GM12878 (cell line): ENCODE results near the gene CAT.

Experiments
- ASH2L ChIP-seq: fragments of 300-600, 200-600 bp; sonication (generic); IDR thresholded peaks from 2 replicates; pipeline ENCODE4 v1.6.1; 2017; ENCODE audit warnings: low read depth, mild to moderate bottlenecking, borderline replicate concordance
- CEBPB ChIP-seq, 2 experiments: fragments of 150-350 bp in 1 of 2; IDR thresholded peaks; 2 replicates each; pipeline ENCODE4 v1.6.1; 2012 to 2014; ENCODE audit warnings: low read depth in 2 of 2, low read length in 2 of 2, borderline replicate concordance in 1 of 2, inconsistent platforms in 1 of 2
- EP300 ChIP-seq, 2 experiments: fragments of 150-350 bp in 1 of 2; IDR thresholded peaks; 2 replicates each; pipeline ENCODE4 v1.6.1; 2011 to 2012; ENCODE audit warnings: low read depth in 2 of 2, low read length in 2 of 2, borderline replicate concordance in 1 of 2, improper control_type of control experiment in 1 of 2, inconsistent platforms in 1 of 2; ENCODE audit not compliant: control insufficient read depth in 1 of 2
- EZH2 ChIP-seq: IDR thresholded peaks from 2 replicates; pipeline ENCODE4 v1.6.1; 2012; ENCODE audit warnings: low read depth, mild to moderate bottlenecking, control low read depth, inconsistent platforms, low read length, borderline replicate concordance; ENCODE audit not compliant: control insufficient read depth
- FOXK2 ChIP-seq: fragments of 450-650 bp; IDR thresholded peaks from 2 replicates; pipeline ENCODE4 v1.6.1; 2017; ENCODE audit warnings: mild to moderate bottlenecking, moderate library complexity
- FOXM1 ChIP-seq: IDR thresholded peaks from 2 replicates; pipeline ENCODE4 v1.6.1; 2012; ENCODE audit warnings: low read depth, mild to moderate bottlenecking, inconsistent platforms, low read length, moderate library complexity
- POLR2A ChIP-seq: IDR thresholded peaks from 2 replicates; pipeline ENCODE4 v1.6.1; 2011; ENCODE audit warnings: low read depth, mild to moderate bottlenecking, low read length
- SP1 ChIP-seq: IDR thresholded peaks from one replicate; pipeline ENCODE4 v1.6.1; 2011; ENCODE audit warnings: low read depth, low read length
- TAF1 ChIP-seq: IDR thresholded peaks from 2 replicates; pipeline ENCODE4 v1.6.1; 2011; ENCODE audit warnings: mild to moderate bottlenecking, low read depth, low read length, borderline replicate concordance
- TCF7 ChIP-seq: IDR thresholded peaks from 2 replicates; pipeline ENCODE4 v1.6.1; 2014; ENCODE audit warnings: antibody characterized with exemption, borderline replicate concordance
- TF ChIP-seq, protein P1 (sequence below), 3 experiments: IDR thresholded peaks in 2 of 3; conservative IDR thresholded peaks in 1 of 3; 2 replicates each; pipeline ENCODE4 v1.5.1; 2011; ENCODE audit warnings: low read depth in 3 of 3, low read length in 3 of 3, mild to moderate bottlenecking in 3 of 3, control low read depth in 2 of 3, moderate library complexity in 2 of 3, inconsistent platforms in 1 of 3, mixed read lengths in 1 of 3; ENCODE audit not compliant: control insufficient read depth in 2 of 3, insufficient read depth in 1 of 3; ENCODE audit errors: extremely low read depth in 1 of 3

DNA sequence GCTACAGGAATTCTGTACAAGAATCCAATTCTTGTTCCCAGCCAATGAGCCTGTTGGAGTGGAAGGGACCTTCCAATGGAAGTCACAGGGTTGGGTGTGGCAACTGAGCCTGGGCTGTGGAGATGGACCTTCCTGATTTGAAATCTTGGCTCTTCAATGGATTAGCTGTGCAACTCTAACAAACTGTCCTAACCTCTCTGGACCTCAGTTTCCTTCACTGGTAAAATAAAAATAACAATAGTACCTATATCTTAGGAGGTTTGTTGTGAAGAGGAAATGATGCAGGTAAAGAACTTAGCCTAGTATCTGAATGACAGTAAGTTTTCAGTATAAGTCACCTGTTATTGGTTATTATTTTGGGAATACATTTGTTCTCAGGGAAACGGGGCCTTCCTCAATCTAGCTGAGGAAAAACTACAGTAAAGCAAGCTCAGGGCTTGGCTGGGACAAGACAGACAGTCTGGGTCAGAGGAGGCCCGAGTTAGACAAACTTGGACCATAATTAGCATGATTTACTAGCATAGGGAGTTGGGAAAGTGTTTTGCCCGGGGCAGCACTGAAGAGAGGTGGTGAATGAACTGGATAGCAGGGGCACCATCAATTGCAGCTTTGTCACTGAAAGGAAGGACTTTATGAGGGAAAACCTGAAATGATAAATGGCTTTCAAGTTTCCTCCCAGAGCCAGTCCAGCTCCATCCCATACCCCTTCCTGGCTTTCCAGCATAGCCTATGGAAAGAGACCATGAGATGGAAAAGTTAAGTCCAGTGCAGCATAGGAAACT lies 61.2 kb downstream of the CAT start:
- no peak for TF ChIP-seq SP1
- no peak for TF ChIP-seq TAF1
- TF ChIP-seq ASH2L, result no peak
- TF ChIP-seq, protein P1, sequence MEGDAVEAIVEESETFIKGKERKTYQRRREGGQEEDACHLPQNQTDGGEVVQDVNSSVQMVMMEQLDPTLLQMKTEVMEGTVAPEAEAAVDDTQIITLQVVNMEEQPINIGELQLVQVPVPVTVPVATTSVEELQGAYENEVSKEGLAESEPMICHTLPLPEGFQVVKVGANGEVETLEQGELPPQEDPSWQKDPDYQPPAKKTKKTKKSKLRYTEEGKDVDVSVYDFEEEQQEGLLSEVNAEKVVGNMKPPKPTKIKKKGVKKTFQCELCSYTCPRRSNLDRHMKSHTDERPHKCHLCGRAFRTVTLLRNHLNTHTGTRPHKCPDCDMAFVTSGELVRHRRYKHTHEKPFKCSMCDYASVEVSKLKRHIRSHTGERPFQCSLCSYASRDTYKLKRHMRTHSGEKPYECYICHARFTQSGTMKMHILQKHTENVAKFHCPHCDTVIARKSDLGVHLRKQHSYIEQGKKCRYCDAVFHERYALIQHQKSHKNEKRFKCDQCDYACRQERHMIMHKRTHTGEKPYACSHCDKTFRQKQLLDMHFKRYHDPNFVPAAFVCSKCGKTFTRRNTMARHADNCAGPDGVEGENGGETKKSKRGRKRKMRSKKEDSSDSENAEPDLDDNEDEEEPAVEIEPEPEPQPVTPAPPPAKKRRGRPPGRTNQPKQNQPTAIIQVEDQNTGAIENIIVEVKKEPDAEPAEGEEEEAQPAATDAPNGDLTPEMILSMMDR (IDR thresholded peaks at IDR 0.05 in 2 of 3, conservative IDR thresholded peaks at IDR 0.05 in 1 of 3; ENCODE audit: control insufficient read depth in 2 of 3, extremely low read depth in 1 of 3, insufficient read depth in 1 of 3, low read depth in 3 of 3, low read length in 3 of 3), result no peak
- no peak for TF ChIP-seq TCF7
- TF ChIP-seq FOXK2, result no peak
- TF ChIP-seq FOXM1, result no peak
- no peak for TF ChIP-seq EZH2
- TF ChIP-seq POLR2A, result no peak
- no peak for TF ChIP-seq CEBPB (IDR thresholded peaks at IDR 0.05; ENCODE audit: borderline replicate concordance in 1 of 2, low read depth in 2 of 2, low read length in 2 of 2)
- TF ChIP-seq EP300 (IDR thresholded peaks at IDR 0.05; ENCODE audit: borderline replicate concordance in 1 of 2, control insufficient read depth in 1 of 2, low read depth in 2 of 2, low read length in 2 of 2), result no peak
